ENCODE data around the gene ARHGEF11. TPM values are rescaled to one million over a fixed set of nuclear protein-coding genes. Genes with fewer than 3 reads are reported as not detected.

The ARHGEF11 gene
- total and polyA plus RNA-seq, 5 donors, result 19.9 to 34.4 (median 29.5) TPM

DNA sequence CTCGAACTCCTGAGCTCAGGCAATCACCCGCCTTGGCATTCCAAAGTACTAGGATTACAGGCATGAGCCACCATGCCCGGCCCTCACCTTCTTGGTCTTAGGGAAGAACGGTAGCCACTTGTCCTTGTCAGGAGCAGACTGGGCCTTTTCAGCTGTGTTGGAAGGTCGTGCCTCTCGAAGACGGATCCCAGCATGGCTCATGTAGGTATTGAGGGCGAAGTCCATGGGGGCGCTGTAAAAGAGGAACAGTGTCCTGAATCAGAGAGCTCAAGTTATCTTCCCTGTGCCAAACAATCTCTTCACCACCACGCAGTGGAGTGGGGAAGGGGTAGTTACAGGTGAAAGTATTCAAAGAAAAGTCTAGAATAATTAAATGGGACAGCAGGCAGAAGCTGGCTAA lies 89.2 kb downstream of the ARHGEF11 start:
- Histone ChIP-seq H3K9me3 (ENCODE audit: control insufficient read depth, low read length) (no peaks in the 10 kb centered on the region), H3K4me1 (ENCODE audit: control insufficient read depth, insufficient read depth, low read length) (no peaks in the 10 kb centered on the region), H3K27me3 (ENCODE audit: control insufficient read depth, insufficient read depth) (no peaks in the 10 kb centered on the region), H3K27ac (ENCODE audit: low read length) (no peak overlapping the region), H3K4me3 (ENCODE audit: low read length) (no peak overlapping the region)
- no peak for DNase-seq
- ATAC-seq, result no peak
- WGBS, result 96% methylated on average over 10 of the region's 10 CpGs
- intact Hi-C loops (cut with DNase I), result no loop called here

- H3K4me1 ChIP-seq (ENCODE audit: control insufficient read depth, insufficient read depth, low read length), result no peaks in the 10 kb centered on the region
- no peaks in the 10 kb centered on the region for H3K27me3 ChIP-seq (ENCODE audit: control insufficient read depth, insufficient read depth)
- no peak for DNase-seq
- no peak overlapping the region for H3K4me3 ChIP-seq (ENCODE audit: low read length)
- no peak for ATAC-seq
- H3K27ac ChIP-seq (ENCODE audit: low read length), result no peak overlapping the region
- intact Hi-C loops (cut with DNase I), result no loop called here
- no peaks in the 10 kb centered on the region for H3K9me3 ChIP-seq (ENCODE audit: control insufficient read depth, low read length)
- WGBS, result 68% methylated on average over 2 of the region's 2 CpGs
Observed at GRCh38 chr1:156953571-156953970, 92.0 kb downstream of the ARHGEF11 start.

DNA sequence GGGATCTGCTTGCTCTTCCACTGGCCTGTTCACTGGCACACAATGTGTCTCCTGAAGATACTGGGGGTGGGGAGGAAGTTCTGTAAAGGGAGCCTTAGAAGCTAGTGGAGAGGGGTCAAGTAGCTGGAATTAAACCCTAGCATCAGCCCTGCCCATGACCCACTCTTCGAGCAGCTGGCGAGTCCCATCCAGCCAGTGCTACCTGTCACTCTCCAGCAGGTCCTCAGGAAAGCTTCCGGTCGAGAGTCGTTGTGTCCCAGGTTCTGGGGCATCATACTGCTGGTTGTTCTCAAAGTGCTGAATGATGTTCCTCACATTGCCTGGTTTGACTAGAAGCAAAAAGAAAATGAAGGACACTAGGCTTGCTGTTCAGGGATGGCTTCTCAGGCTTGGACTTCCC lies 94.2 kb downstream of the ARHGEF11 start:
- ATAC-seq, result no peak
- Histone ChIP-seq H3K27me3 (ENCODE audit: control insufficient read depth, insufficient read depth) (no peaks in the 10 kb centered on the region), H3K27ac (ENCODE audit: low read length) (no peak overlapping the region), H3K4me3 (ENCODE audit: low read length) (no peak overlapping the region), H3K4me1 (ENCODE audit: control insufficient read depth, insufficient read depth, low read length) (no peaks in the 10 kb centered on the region), H3K9me3 (ENCODE audit: control insufficient read depth, low read length) (no peaks in the 10 kb centered on the region)
- WGBS, result 95% methylated on average over 5 of the region's 5 CpGs
- intact Hi-C loops (cut with DNase I), result no loop called here
- DNase-seq, result no peak

GRCh38 chr1:156949127-156949526 lies 96.4 kb downstream of the ARHGEF11 start:
- Histone ChIP-seq H3K9me3 (ENCODE audit: control insufficient read depth, low read length) (no peaks in the 10 kb centered on the region), H3K27ac (ENCODE audit: low read length) (no peak overlapping the region), H3K4me3 (ENCODE audit: low read length) (no peak overlapping the region), H3K27me3 (ENCODE audit: control insufficient read depth, insufficient read depth) (no peaks in the 10 kb centered on the region), H3K4me1 (ENCODE audit: control insufficient read depth, insufficient read depth, low read length) (no peaks in the 10 kb centered on the region)
- ATAC-seq (no peak), DNase-seq (no peak)
- 74% methylated on average over 5 of the region's 5 CpGs for WGBS
- intact Hi-C loops (cut with DNase I), result no loop called here

DNA sequence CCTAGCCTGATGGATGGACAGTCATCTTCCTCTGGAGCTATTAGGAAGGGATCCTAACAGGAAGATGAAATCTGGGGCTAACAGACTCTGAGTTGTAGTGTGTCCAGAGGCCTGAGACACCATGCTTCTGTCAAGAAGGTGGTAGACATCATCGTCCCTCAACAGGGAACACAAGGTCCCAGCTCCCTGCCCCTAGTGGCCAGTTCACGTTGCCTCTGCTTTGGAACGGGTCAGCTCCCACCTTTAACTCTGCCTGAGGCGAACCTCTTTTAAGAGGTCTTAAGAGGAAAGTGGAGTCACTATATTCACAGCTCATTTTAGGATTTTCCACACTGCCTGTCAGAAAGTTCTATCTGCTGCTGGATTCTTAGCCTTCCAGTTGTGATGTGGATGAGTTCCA lies 96.8 kb downstream of the ARHGEF11 start:
- H3K9me3 ChIP-seq (ENCODE audit: control insufficient read depth, low read length), result no peaks in the 10 kb centered on the region
- 65% methylated on average over 4 of the region's 4 CpGs for WGBS
- no peaks in the 10 kb centered on the region for H3K27me3 ChIP-seq (ENCODE audit: control insufficient read depth, insufficient read depth)
- intact Hi-C loops (cut with DNase I), result no loop called here
- H3K27ac ChIP-seq (ENCODE audit: low read length), result no peak overlapping the region
- no peak for ATAC-seq
- no peak for DNase-seq
- H3K4me3 ChIP-seq (ENCODE audit: low read length), result no peak overlapping the region
- no peaks in the 10 kb centered on the region for H3K4me1 ChIP-seq (ENCODE audit: control insufficient read depth, insufficient read depth, low read length)

DNA sequence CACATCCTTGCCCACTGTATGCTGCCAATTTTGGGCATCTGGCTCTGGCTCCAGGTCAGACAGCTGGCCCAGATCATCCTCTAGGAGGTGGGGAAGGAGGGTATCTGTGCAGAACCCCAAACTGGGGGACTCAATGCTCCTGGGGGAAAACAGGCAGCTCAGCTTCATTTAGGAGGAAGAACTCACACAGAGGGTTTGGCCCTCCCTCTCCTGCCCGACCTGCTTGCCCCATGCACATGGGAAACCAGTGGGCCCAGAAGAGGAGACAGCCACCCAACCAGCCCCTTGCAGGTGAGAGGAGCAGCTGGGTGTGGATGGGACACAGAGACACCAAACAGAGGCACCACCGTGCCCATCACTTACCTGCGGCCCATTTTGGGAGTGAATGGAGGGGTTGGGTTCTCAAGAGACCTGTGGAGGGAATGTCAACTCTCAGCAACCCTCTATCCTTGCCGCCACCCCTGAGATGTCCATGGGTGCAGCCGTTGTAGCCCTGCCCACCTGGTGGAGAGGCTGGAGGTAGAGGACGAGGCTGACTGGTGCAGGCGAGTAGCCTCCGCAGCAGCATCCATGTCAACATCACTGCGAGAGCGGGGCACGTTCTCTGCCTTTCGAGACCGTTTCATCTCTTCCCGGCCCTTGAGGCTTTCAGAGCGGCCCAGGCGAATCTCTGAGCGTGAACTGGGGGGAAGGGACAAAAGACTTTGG lies 97.6 kb downstream of the ARHGEF11 start:
- intact Hi-C loops (cut with DNase I), result no loop called here
- DNase-seq (no peak), ATAC-seq (no peak)
- Histone ChIP-seq H3K27ac (ENCODE audit: low read length) (no peak overlapping the region), H3K4me3 (ENCODE audit: low read length) (no peak overlapping the region), H3K4me1 (ENCODE audit: control insufficient read depth, insufficient read depth, low read length) (no peaks in the 10 kb centered on the region), H3K9me3 (ENCODE audit: control insufficient read depth, low read length) (no peaks in the 10 kb centered on the region), H3K27me3 (ENCODE audit: control insufficient read depth, insufficient read depth) (no peaks in the 10 kb centered on the region)
- 96% methylated on average over 17 of the region's 17 CpGs for WGBS

DNA sequence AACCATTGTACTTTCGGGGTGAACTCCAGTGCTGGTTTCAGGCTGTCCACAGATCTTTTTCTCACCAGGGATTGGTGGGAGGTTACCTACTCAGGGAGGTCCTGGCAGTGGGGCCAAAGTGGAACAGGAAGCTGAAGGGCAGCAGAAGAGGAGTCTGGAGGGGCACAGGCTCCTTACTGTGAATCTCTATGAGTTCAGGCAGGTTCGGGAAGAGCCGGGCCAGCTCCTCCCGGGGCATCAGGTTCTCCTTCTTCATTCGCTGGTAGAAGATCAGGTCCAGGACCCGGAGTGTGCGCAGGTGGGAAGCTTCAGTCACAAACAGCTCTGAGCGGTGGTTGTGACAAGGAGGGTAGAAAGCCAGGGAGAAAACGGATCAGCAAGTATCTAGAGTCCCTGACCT lies 98.4 kb downstream of the ARHGEF11 start:
- 95% methylated on average over 9 of the region's 9 CpGs for WGBS
- H3K9me3 ChIP-seq (ENCODE audit: control insufficient read depth, low read length), result no peaks in the 10 kb centered on the region
- H3K4me3 ChIP-seq (ENCODE audit: low read length), result no peak overlapping the region
- no peak for ATAC-seq
- H3K4me1 ChIP-seq (ENCODE audit: control insufficient read depth, insufficient read depth, low read length), result no peaks in the 10 kb centered on the region
- no peak overlapping the region for H3K27ac ChIP-seq (ENCODE audit: low read length)
- DNase-seq, result no peak
- H3K27me3 ChIP-seq (ENCODE audit: control insufficient read depth, insufficient read depth), result no peaks in the 10 kb centered on the region
- intact Hi-C loops (cut with DNase I), result no loop called here

- ATAC-seq, result no peak
- no peak for DNase-seq
- Histone ChIP-seq H3K9me3 (ENCODE audit: control insufficient read depth, low read length) (no peaks in the 10 kb centered on the region), H3K4me3 (ENCODE audit: low read length) (no peak overlapping the region), H3K27me3 (ENCODE audit: control insufficient read depth, insufficient read depth) (no peaks in the 10 kb centered on the region), H3K4me1 (ENCODE audit: control insufficient read depth, insufficient read depth, low read length) (no peaks in the 10 kb centered on the region), H3K27ac (ENCODE audit: low read length) (no peak overlapping the region)
- WGBS, result 70% methylated on average over 11 of the region's 11 CpGs
- intact Hi-C loops (cut with DNase I), result no loop called here
Observed at GRCh38 chr1:156945881-156946661, 99.5 kb downstream of the ARHGEF11 start.

GRCh38 chr1:156944848-156945247 lies 100.7 kb downstream of the ARHGEF11 start:
- Histone ChIP-seq H3K27me3 (ENCODE audit: control insufficient read depth, insufficient read depth) (no peaks in the 10 kb centered on the region), H3K4me3 (ENCODE audit: low read length) (no peak overlapping the region), H3K27ac (ENCODE audit: low read length) (no peak overlapping the region), H3K4me1 (ENCODE audit: control insufficient read depth, insufficient read depth, low read length) (no peaks in the 10 kb centered on the region), H3K9me3 (ENCODE audit: control insufficient read depth, low read length) (no peaks in the 10 kb centered on the region)
- no peak for ATAC-seq
- WGBS, result 95% methylated on average over 8 of the region's 8 CpGs
- DNase-seq, result no peak
- intact Hi-C loops (cut with DNase I), result no loop called here

- Histone ChIP-seq H3K27ac (ENCODE audit: low read length) (no peak overlapping the region), H3K4me3 (ENCODE audit: low read length) (no peak overlapping the region), H3K9me3 (ENCODE audit: control insufficient read depth, low read length) (no peaks in the 10 kb centered on the region), H3K4me1 (ENCODE audit: control insufficient read depth, insufficient read depth, low read length) (no peaks in the 10 kb centered on the region), H3K27me3 (ENCODE audit: control insufficient read depth, insufficient read depth) (no peaks in the 10 kb centered on the region)
- DNase-seq (no peak), ATAC-seq (no peak)
- 98% methylated on average over 1 of the region's 1 CpG for WGBS
- intact Hi-C loops (cut with DNase I), result no loop called here
Observed at GRCh38 chr1:156944268-156944667, 101.3 kb downstream of the ARHGEF11 start.

DNA sequence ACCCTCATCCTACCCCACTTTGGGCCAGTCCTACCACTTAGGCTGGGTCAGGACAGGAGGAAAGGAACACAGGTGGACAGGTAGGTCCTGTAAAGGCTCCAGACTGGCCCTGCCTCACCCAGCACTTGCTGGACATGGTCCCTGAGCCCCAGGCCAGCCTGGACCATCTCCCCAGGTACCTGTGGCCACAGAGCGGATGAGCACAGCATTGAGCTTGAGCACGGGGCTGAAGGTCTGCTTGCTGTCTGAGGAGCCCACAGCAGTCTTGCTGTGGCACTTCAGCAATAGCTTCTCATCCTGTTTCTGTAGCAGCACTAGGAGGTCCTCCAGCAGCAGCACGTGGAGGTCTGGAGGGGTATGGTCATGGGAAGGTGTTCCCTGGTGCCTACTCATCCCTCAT lies 101.8 kb downstream of the ARHGEF11 start:
- no peak for DNase-seq
- H3K27ac ChIP-seq (ENCODE audit: low read length), result no peak overlapping the region
- ATAC-seq, result no peak
- no peaks in the 10 kb centered on the region for H3K9me3 ChIP-seq (ENCODE audit: control insufficient read depth, low read length)
- intact Hi-C loops (cut with DNase I), result no loop called here
- WGBS, result 93% methylated on average over 3 of the region's 3 CpGs
- no peaks in the 10 kb centered on the region for H3K4me1 ChIP-seq (ENCODE audit: control insufficient read depth, insufficient read depth, low read length)
- no peak overlapping the region for H3K4me3 ChIP-seq (ENCODE audit: low read length)
- no peaks in the 10 kb centered on the region for H3K27me3 ChIP-seq (ENCODE audit: control insufficient read depth, insufficient read depth)
